Choroid plexus epithelial cell (primary cell): ENCODE results near the gene YY1.

Experiments
- DNase-seq: peaks from one replicate; pipeline ENCODE4 v3.0.0-alpha.2; 2010; ENCODE audit warnings: low read depth
- H3K4me3 ChIP-seq: 2 replicates; pipeline ENCODE4 v1.5.1; 2011; ENCODE audit warnings: low read depth, mild to moderate bottlenecking, control low read depth, low read length, moderate library complexity
- TF ChIP-seq, protein P1 (sequence below): conservative IDR thresholded peaks from 2 replicates; pipeline ENCODE4 v1.5.1; 2011; ENCODE audit warnings: low read depth, mild to moderate bottlenecking, control low read depth, inconsistent platforms, low read length, moderate library complexity

Gene YY1

DNA sequence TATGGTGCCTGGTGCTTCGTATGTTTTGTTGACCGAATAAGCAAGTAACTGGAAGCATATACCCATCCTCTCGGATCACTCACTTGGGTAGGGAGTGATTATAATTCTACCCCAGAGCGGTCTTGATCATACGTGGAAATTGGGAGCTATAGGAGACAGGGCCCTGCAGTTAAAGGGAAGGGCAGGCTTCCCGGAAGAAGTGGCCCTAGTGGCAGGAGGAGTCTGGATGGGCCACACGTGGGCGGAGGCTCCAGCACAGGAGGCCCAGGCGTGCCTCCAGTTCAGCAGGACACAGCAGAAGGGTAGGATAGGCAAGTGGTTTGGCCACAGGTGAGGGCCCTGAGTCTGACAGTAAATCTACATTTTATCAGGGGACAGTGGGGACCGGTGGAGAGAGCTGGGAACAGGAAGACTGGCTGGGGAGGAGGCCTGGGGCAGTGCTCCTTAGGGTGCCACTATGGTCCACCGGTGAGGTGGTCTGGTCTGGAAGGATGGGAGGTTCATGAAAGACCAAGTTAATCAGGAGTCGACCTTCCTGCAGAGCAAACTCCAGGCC, 23.5 kb upstream of the YY1 start:
- TF ChIP-seq, protein P1, sequence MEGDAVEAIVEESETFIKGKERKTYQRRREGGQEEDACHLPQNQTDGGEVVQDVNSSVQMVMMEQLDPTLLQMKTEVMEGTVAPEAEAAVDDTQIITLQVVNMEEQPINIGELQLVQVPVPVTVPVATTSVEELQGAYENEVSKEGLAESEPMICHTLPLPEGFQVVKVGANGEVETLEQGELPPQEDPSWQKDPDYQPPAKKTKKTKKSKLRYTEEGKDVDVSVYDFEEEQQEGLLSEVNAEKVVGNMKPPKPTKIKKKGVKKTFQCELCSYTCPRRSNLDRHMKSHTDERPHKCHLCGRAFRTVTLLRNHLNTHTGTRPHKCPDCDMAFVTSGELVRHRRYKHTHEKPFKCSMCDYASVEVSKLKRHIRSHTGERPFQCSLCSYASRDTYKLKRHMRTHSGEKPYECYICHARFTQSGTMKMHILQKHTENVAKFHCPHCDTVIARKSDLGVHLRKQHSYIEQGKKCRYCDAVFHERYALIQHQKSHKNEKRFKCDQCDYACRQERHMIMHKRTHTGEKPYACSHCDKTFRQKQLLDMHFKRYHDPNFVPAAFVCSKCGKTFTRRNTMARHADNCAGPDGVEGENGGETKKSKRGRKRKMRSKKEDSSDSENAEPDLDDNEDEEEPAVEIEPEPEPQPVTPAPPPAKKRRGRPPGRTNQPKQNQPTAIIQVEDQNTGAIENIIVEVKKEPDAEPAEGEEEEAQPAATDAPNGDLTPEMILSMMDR = no peak
- no peak overlapping the region for H3K4me3 ChIP-seq
- no peak for DNase-seq

DNA sequence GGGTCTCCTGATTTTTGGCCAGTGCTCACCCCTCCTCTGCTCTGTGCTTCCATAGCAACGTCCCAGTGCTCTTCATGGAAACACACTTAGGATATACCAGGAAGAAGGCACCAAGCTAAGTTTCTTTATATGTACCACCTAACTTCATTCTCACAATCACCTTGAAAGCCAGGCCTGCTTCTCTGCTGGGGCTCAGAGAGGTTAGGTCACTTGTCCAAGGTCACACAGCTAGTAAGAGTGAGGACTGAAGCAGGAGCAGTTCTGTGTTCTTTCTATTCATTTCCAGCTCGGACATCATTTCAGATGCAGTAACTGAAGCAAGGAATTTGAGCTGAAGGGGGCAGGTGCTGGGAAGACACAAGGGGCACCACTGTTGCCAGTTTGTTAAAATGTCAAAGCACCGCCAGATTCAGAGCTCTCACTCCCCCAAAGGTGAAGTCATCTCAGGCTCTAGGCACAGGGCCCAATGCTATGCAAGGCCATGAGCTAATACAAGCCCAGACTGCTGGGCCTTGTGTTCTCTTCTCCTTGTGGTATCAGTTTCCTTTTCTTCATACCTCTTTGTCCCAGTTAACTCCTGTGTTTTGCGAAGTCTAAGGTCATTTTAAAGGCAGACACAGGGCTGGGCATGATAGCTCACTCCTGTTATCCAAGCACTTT, 19.7 kb upstream of the YY1 start:
- TF ChIP-seq, protein P1 = no peak
- DNase-seq = peak; percentile 22

DNA sequence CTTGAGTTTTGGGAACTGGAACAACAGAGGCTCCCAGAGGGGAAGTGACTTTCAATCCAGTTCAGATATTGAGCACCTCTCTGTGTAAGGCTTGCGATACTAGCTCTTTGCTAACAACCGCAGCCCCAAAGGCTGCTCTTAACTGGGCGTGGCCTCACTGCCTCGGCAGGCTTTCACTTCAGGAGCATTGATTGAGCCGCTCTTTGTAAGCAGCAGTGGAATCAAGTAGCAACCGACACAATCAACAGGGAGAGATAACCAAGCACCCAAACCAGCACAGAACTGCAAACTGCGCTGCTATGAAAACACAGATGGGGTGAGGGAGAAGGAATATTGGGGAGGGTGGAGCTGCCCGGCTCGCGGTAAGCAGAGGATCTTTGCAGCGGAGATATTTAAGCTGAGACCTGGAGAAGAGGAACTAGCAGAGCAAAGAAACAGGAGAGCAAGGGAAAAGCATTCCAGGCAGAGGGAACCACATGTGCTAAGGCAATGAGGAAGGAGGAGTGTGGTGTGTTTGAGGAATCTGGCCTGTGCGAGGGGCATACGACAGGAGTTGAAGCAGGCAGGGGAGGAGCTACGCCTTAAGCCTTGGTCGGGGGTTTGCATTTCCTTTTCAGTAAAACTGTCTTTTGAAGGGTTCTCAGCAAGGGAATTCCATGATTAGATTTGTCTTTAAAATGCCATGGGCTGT, 17.3 kb upstream of the YY1 start:
- DNase-seq = peak; percentile 80
- H3K4me3 ChIP-seq = peak overlapping the region; percentile 67
- TF ChIP-seq, protein P1 = no peak

More for the DNA sequence above, 19.7 kb upstream of the YY1 start:
- no peak overlapping the region for H3K4me3 ChIP-seq

DNA sequence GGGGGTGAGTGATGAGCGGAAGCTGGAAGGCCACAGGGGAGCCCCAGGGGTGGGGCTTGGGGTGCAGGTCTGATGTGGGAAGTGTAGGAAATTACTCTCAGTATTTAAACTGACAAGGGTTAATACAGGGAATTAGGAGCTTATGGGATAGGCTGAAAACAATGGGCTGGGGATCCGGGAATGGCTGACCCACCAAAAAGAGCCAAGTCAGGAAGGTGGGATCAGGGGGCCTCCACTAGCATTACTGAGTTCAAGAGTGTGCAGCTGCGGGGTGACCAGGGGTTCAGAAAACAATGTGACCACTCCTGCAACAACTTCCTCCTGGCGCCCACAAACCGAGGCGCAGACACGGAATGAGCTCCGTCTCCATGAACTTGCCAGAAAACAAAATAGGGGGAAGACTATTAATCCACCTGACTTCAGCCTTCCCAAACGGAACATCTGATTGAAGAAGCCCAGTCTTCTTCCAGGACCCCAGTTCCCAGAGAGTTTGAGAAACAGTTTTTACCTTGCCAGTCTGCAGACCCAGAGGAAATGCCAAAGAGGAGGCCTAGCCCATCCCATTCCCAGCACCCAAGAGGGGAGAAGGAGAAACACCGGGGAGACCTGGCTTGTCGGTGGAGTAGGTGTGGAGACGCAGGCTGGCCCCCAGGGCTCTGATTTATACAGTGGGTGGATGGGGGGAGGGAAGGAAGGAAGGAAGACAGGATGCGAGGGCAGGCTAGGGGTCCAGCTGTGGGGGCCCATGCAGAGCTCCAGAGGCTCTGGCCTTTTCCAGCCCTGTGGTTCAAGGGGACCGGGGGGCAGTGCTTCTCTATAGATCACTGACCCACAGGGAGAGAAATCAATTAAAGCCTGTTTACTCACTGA, 16.5 kb upstream of the YY1 start:
- DNase-seq = peak; percentile 22
- TF ChIP-seq, protein P1 = no peak

DNA sequence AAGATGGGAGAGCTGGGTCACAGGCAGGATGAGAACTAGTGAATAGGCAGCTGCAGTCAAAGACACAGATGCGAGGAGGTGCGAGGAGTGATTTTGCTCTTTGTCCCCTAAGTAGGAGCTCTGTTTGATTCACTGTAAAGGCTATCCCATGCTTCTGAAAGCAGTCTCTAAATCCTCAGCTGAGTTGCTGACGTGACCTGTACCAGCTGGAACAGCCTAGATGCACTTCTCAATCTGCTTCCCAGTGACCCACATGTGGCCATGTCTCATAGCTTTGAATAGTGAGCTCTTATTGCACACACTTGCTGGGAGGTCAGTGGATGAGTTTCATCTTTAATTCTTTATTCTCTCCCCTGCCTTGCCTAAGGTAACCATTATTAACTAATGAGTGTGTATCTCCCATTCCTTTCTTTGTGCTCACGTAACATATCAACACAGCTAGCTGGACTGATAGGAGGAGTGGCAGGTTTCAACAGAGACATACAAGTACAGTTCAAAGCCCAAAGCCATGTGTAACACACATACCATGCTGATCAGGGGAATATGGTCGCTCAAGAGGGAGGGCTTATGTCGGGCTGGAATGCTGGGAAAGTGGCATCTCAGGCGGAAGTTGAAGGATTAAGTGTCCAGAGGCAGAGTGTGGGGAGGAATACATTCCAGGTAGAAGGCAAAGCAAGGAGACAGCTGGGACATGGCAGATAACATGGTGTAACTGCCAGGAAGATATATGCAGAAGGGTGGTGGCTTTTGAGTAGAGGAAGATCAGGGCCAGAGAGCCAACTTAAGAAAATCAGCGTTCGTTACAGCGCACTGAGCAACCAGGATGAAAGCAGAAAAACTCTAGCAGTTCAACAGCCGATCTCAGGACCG, 15.4 kb upstream of the YY1 start:
- DNase-seq = peak; percentile 30
- TF ChIP-seq, protein P1 = no peak
- H3K4me3 ChIP-seq = no peak overlapping the region

More for the DNA sequence above, 16.5 kb upstream of the YY1 start:
- peak overlapping the region; percentile 67 for H3K4me3 ChIP-seq
